ENCODE data around the gene PIM1. TPM values are rescaled to one million over a fixed set of nuclear protein-coding genes. Genes with fewer than 3 reads are reported as not detected.
"Not testable (repeated sequence)": the region's sequence is repeated elsewhere in the genome, so short reads cannot be mapped to it uniquely, and the experiment has no call there.

The PIM1 gene
- total RNA-seq, 1 donor from 2014 or later = 551 TPM

- intact Hi-C loops (cut with micrococcal nuclease) = loop anchor here (5.0 kb wide), 4 partner anchors 68 to 573 kb away; partner anchors contain the start of gene C6orf89
Observed at GRCh38 chr6:37170273-37171200, 585 bp downstream of the PIM1 start.

- intact Hi-C loops (cut with micrococcal nuclease) = loop anchor here (5.0 kb wide), 4 partner anchors 69 to 574 kb away; partner anchors contain the start of gene C6orf89
Observed at GRCh38 chr6:37171201-37171969, 1.4 kb downstream of the PIM1 start.

- intact Hi-C loops (cut with micrococcal nuclease) = loop anchor here (1.0 to 5.0 kb wide), 8 partner anchors 11 to 575 kb away; partner anchors contain the start of gene C6orf89
Observed at GRCh38 chr6:37171970-37172812, 2.2 kb downstream of the PIM1 start.

- intact Hi-C loops (cut with micrococcal nuclease) = loop anchor here (1.0 to 5.0 kb wide), 8 partner anchors 10 to 576 kb away; partner anchors contain the start of gene C6orf89
Observed at GRCh38 chr6:37172912-37173492, 3.0 kb downstream of the PIM1 start.

GRCh38 chr6:37173493-37174195 lies 3.7 kb downstream of the PIM1 start:
- intact Hi-C loops (cut with micrococcal nuclease) = loop anchor here (5.0 kb wide), 4 partner anchors 71 to 576 kb away; partner anchors contain the start of gene C6orf89

- intact Hi-C loops (cut with micrococcal nuclease) = loop anchor here (5.0 kb wide), 4 partner anchors 72 to 577 kb away; partner anchors contain the start of gene C6orf89
Observed at GRCh38 chr6:37174196-37174514, 4.2 kb downstream of the PIM1 start.

- intact Hi-C loops (cut with micrococcal nuclease) = loop anchor here (5.0 kb wide), 4 partner anchors 72 to 577 kb away; partner anchors contain the start of gene C6orf89
Observed at GRCh38 chr6:37174515-37175331, 4.8 kb downstream of the PIM1 start.

GRCh38 chr6:37175332-37176267 lies 5.6 kb downstream of the PIM1 start:
- intact Hi-C loops (cut with micrococcal nuclease) = no loop called here

GRCh38 chr6:37176268-37177076 lies 6.5 kb downstream of the PIM1 start:
- intact Hi-C loops (cut with micrococcal nuclease) = no loop called here

GRCh38 chr6:37177077-37177934 lies 7.4 kb downstream of the PIM1 start:
- intact Hi-C loops (cut with micrococcal nuclease) = no loop called here

- intact Hi-C loops (cut with micrococcal nuclease) = no loop called here
Observed at GRCh38 chr6:37177935-37178517, 8.1 kb downstream of the PIM1 start.

GRCh38 chr6:37180075-37180474 lies 10.1 kb downstream of the PIM1 start:
- intact Hi-C loops (cut with micrococcal nuclease) = no loop called here

GRCh38 chr6:37180610-37181009 lies 10.7 kb downstream of the PIM1 start:
- intact Hi-C loops (cut with micrococcal nuclease) = not testable (repeated sequence)

- intact Hi-C loops (cut with micrococcal nuclease) = loop anchor here (1.0 to 2.0 kb wide), 2 partner anchors 11 to 20 kb away; no protein-coding TSS in a partner anchor
Observed at GRCh38 chr6:37182736-37183590, 13.0 kb downstream of the PIM1 start.

All from T-helper 2 cell treated with Interferon-gamma antibody and Interleukin-4, amounts not matched to agents 100 ng/mL and 5 ng/mL, for 36 hours (primary cell).